Natural killer cell (primary cell): Measurements from ENCODE around the gene ANKRD11. TPM values are rescaled to one million over a fixed set of nuclear protein-coding genes. Genes with fewer than 3 reads are reported as not detected.

ENCODE experiments used
- ATAC-seq, 3 donors: fragments of 150-1000 bp in 2 of 3; fragments of 200-7000 bp in 1 of 3; cut with Tn5 transposase; 1 replicate in 1 of 3; 2 replicates in 2 of 3; pipeline ENCODE4 v1.10.0; 2021; ENCODE audit warnings: mild to moderate bottlenecking in 2 of 3, moderate library complexity in 2 of 3
- DNase-seq, 2 donors: peaks; one replicate each; pipeline versions ENCODE4 v3.0.0 to v3.0.0-alpha.2; 2013 to 2021; ENCODE audit warnings: mixed read lengths in 1 of 2
- H3K27ac ChIP-seq: one replicate; pipeline ENCODE4 v1.5.1; 2013; ENCODE audit warnings: mild to moderate bottlenecking, low read length
- H3K27me3 ChIP-seq: one replicate; pipeline ENCODE4 v1.6.1; 2013; ENCODE audit warnings: low read length; ENCODE audit not compliant: control insufficient read depth, insufficient read depth
- H3K36me3 ChIP-seq: one replicate; pipeline ENCODE4 v1.6.1; 2013; ENCODE audit warnings: low read length; ENCODE audit not compliant: control insufficient read depth, insufficient read depth
- H3K4me1 ChIP-seq: one replicate; pipeline ENCODE4 v1.6.1; 2013; ENCODE audit warnings: low read length; ENCODE audit not compliant: control insufficient read depth, insufficient read depth
- H3K4me3 ChIP-seq: one replicate; pipeline ENCODE4 v1.5.1; 2013; ENCODE audit warnings: low read length
- H3K9me3 ChIP-seq: one replicate; pipeline ENCODE4 v1.6.1; 2013; ENCODE audit warnings: low read length; ENCODE audit not compliant: control insufficient read depth, insufficient read depth
- H3K27ac Mint-ChIP-seq, 2 donors: one replicate each; pipeline ENCODE4 v1.8.0; 2022; ENCODE audit warnings: mild to moderate bottlenecking in 2 of 2, mixed read lengths in 2 of 2, moderate library complexity in 1 of 2
- H3K27me3 Mint-ChIP-seq, 2 donors: one replicate each; pipeline ENCODE4 v1.8.0; 2022; ENCODE audit warnings: low read depth in 2 of 2, mixed read lengths in 2 of 2
- H3K36me3 Mint-ChIP-seq: one replicate; pipeline ENCODE4 v1.8.0; 2022; ENCODE audit warnings: mixed read lengths
- H3K4me1 Mint-ChIP-seq, 2 donors: one replicate each; pipeline ENCODE4 v1.8.0; 2022; ENCODE audit warnings: mixed read lengths in 2 of 2
- H3K4me3 Mint-ChIP-seq: one replicate; pipeline ENCODE4 v1.8.0; 2022; ENCODE audit warnings: mild to moderate bottlenecking, moderate library complexity, mixed read lengths
- H3K9me3 Mint-ChIP-seq, 2 donors: one replicate each; pipeline ENCODE4 v1.8.0; 2022; ENCODE audit warnings: mixed read lengths in 2 of 2
- CTCF ChIP-seq: fragments of 200-600 bp; IDR thresholded peaks from one replicate; pipeline ENCODE4 v1.8.0; 2022; ENCODE audit warnings: antibody characterized with exemption
- WGBS: methylation state at CpG from one replicate; pipeline ENCODE4 v1.1.7; 2013; ENCODE audit warnings: missing lambda C conversion rate; ENCODE audit not compliant: insufficient coverage; 5-methylcytosine and 5-hydroxymethylcytosine counted together
- intact Hi-C: fragments of 100-400 bp; cut with micrococcal nuclease; formaldehyde crosslinking; loops from one replicate; pipeline ENCODE4 v1.14.2; 2022
- total RNA-seq, 4 donors: library from RNA; stranded (reverse); fragments of 120-200 nt in 1 of 4; gene quantifications; one replicate each; pipeline versions ENCODE4 v1.2.3 to v1.2.4, GENCODE V29; 2013 to 2022

The ANKRD11 gene
- total RNA-seq, 3 donors from 2014 or later (not counting 1 experiment from before 2014, with no cell fraction given) = 230 to 299 (median 287) TPM

GRCh38 chr16:89510526-89510925 lies 20.2 kb upstream of the ANKRD11 start:
- Histone ChIP-seq H3K27me3 (no peaks in the 10 kb centered on the region), H3K9me3 (no peaks in the 10 kb centered on the region), H3K36me3 (peaks cover 27% of the 10 kb centered on the region), H3K4me1 (peaks cover 34% of the 10 kb centered on the region), H3K4me3 (no peak overlapping the region), H3K27ac (no peak overlapping the region)
- Mint-ChIP-seq H3K4me1 (peaks cover 19 to 21% of the 10 kb centered on the region in 2 donors), H3K9me3 (no peaks in the 10 kb centered on the region), H3K27me3 (no peaks in the 10 kb centered on the region), H3K36me3 (no peaks in the 10 kb centered on the region), H3K27ac (no peak overlapping the region), H3K4me3 (peak overlapping the region; percentile 67)
- ATAC-seq (no peak), DNase-seq (no peak)
- 96% methylated on average over 9 of the region's 9 CpGs for WGBS
- intact Hi-C loops = no loop called here
- no peak for TF ChIP-seq CTCF

GRCh38 chr16:89507834-89508590 lies 17.7 kb upstream of the ANKRD11 start, which contains the start of gene SPG7:
Gene SPG7 (plus strand): TSS chr16:89508403. CDS start chr16:89508418, 15 bp downstream.
- H3K36me3 Mint-ChIP-seq = no peaks in the 10 kb centered on the region
- TF ChIP-seq CTCF = no peak
- H3K9me3 Mint-ChIP-seq = no peaks in the 10 kb centered on the region
- peak; percentile 95 to 96 for DNase-seq
- Histone ChIP-seq H3K4me3 (peak within 1 kb of the TSS; percentile 61), H3K4me1 (peaks cover 44% of the 10 kb centered on the region), H3K9me3 (no peaks in the 10 kb centered on the region), H3K27me3 (no peaks in the 10 kb centered on the region), H3K36me3 (peaks cover 16% of the 10 kb centered on the region), H3K27ac (peak within 1 kb of the TSS; percentile 91)
- H3K27me3 Mint-ChIP-seq = no peaks in the 10 kb centered on the region
- ATAC-seq = peak; percentile 63 to 84 (median 75)
- intact Hi-C loops = loop anchor here (1.0 to 5.0 kb wide), 4 partner anchors 53 to 191 kb away; partner anchors contain the start of gene RPL13
- WGBS = under 1% methylated on average over 90 of the region's 90 CpGs
- H3K4me3 Mint-ChIP-seq = peak within 1 kb of the TSS; percentile 86
- H3K27ac Mint-ChIP-seq = peak within 1 kb of the TSS; percentile 78 to 87
- peaks cover 26 to 28% of the 10 kb centered on the region in 2 donors for H3K4me1 Mint-ChIP-seq

GRCh38 chr16:89507214-89507833 lies 17.0 kb upstream of the ANKRD11 start:
- no peaks in the 10 kb centered on the region for H3K9me3 ChIP-seq
- H3K36me3 Mint-ChIP-seq = no peaks in the 10 kb centered on the region
- no peaks in the 10 kb centered on the region for H3K27me3 ChIP-seq
- H3K36me3 ChIP-seq = peaks cover 13% of the 10 kb centered on the region
- H3K4me1 ChIP-seq = peaks cover 44% of the 10 kb centered on the region
- H3K4me3 Mint-ChIP-seq = peak overlapping the region; percentile 82
- no peak for TF ChIP-seq CTCF
- WGBS = 8% methylated on average over 42 of the region's 42 CpGs
- H3K4me1 Mint-ChIP-seq = peaks cover 26 to 28% of the 10 kb centered on the region in 2 donors
- ATAC-seq = no peak
- peak overlapping the region; percentile 61 for H3K4me3 ChIP-seq
- intact Hi-C loops = loop anchor here (5.0 kb wide), 1 partner anchor 190 kb away; no protein-coding TSS in a partner anchor
- peak overlapping the region; percentile 68 to 87 for H3K27ac Mint-ChIP-seq
- DNase-seq = peak in 1 of 2 donors; percentile 61
- peak overlapping the region; percentile 91 for H3K27ac ChIP-seq
- no peaks in the 10 kb centered on the region for H3K9me3 Mint-ChIP-seq
- no peaks in the 10 kb centered on the region for H3K27me3 Mint-ChIP-seq
